ENCODE data around the gene IRF5. TPM values are rescaled to one million over a fixed set of nuclear protein-coding genes. Genes with fewer than 3 reads are reported as not detected.

The IRF5 gene
- total RNA-seq, 1 donor from 2014 or later = 29.4 TPM

DNA sequence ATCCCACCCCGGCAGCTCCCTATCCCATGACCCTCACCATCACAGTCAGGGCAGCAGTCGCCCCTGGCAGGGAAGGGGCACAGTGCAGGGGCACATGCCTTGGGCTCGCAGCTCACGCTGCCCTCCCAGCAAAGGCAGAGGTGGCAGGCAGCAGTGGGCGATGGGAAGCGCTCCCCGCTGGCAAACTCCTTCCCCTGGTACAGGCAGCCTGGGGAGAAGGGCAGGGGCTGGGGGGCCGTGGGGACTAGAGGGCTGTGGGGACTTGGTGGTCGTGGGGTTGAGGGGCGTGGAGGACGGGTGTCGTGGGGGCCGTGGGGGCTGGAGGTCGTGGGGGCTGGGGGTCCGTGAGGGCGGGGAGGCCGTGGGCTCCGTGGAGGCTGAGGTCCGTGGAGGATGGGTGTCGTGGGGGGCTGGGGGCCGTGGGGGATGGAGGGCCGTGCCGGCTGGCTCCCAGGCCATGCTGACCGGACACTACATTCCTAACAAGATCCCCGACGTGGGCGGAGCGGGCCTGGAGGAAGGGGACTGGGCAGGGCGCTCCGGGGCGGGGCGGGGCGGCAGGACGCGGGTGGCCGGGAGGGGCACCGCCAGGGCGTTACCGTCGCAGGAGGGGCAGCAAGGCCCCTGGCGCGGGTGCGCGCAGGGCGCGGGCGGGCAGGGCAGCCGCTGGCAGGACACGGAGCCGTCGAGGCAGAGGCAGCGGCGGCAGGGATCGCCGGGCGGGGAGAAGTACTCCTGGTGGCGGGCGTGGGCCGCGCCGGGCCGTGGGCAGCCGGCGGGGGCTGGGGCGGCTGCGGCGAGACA lies 47.2 kb upstream of the IRF5 start:
- DNase-seq (peak; percentile 75), ATAC-seq (peak; percentile 45)
- intact Hi-C loops (cut with DNase I) = loop anchor here (10.0 kb wide), 1 partner anchor 194 kb away; no protein-coding TSS in a partner anchor
- TF ChIP-seq, protein P1, sequence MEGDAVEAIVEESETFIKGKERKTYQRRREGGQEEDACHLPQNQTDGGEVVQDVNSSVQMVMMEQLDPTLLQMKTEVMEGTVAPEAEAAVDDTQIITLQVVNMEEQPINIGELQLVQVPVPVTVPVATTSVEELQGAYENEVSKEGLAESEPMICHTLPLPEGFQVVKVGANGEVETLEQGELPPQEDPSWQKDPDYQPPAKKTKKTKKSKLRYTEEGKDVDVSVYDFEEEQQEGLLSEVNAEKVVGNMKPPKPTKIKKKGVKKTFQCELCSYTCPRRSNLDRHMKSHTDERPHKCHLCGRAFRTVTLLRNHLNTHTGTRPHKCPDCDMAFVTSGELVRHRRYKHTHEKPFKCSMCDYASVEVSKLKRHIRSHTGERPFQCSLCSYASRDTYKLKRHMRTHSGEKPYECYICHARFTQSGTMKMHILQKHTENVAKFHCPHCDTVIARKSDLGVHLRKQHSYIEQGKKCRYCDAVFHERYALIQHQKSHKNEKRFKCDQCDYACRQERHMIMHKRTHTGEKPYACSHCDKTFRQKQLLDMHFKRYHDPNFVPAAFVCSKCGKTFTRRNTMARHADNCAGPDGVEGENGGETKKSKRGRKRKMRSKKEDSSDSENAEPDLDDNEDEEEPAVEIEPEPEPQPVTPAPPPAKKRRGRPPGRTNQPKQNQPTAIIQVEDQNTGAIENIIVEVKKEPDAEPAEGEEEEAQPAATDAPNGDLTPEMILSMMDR (IDR thresholded peaks at IDR 0.05) = no peak
- H3K27me3 ChIP-seq = peaks cover 14% of the 10 kb centered on the region
- no peak overlapping the region for H3K27ac ChIP-seq
- H3K36me3 ChIP-seq = no peaks in the 10 kb centered on the region
- no peaks in the 10 kb centered on the region for H3K4me1 ChIP-seq
- H3K4me3 ChIP-seq = peak overlapping the region; percentile 36
- no peaks in the 10 kb centered on the region for H3K9me3 ChIP-seq

DNA sequence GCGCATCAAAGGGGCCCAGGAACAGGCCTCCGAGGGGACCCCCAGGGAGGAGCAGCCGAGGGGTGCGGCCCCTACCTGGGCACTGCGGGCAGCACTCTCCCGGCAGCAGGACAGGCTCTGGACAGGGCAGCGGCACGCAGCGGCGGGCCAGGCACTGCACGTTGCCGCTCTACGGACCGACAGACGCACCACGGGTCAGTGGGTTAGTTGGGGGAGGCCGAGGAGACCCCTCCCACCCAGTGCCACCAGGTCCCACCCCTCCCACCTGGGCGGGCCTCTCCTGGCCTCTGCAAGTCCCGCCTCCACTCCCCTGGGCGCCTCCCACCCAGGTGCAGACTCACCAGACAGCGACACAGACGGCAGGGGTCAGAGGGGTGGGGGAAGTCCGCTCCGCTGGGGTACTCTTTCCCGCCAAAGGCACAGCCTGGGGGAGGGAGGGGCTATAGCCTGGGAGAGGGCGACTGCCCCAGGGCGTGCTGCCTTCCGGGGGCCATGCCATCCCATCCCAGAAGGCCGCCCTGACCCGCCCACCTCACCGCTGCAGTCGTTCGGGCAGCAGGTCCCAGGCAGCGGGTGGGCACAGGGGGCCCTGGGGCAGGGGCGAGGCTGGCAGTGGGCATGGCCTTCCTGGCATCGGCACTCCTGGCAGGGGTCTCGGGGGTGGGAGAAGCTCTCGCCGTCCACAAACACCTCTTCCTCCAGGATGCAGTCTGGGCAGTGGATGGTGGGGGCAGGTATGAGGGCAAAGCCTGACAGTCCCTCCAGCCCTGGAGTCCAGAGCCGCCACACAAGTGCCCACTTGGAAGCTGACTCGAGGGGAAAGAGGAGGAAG lies 46.4 kb upstream of the IRF5 start:
- DNase-seq (peak; percentile 62), ATAC-seq (peak; percentile 37)
- Histone ChIP-seq H3K27ac (no peak overlapping the region), H3K9me3 (no peaks in the 10 kb centered on the region), H3K27me3 (peaks cover 14% of the 10 kb centered on the region), H3K36me3 (no peaks in the 10 kb centered on the region), H3K4me3 (peak overlapping the region; percentile 36), H3K4me1 (no peaks in the 10 kb centered on the region)
- intact Hi-C loops (cut with DNase I) = loop anchor here (10.0 kb wide), 1 partner anchor 193 kb away; no protein-coding TSS in a partner anchor
- TF ChIP-seq, protein P1 (IDR thresholded peaks at IDR 0.05) = peak; percentile 7

DNA sequence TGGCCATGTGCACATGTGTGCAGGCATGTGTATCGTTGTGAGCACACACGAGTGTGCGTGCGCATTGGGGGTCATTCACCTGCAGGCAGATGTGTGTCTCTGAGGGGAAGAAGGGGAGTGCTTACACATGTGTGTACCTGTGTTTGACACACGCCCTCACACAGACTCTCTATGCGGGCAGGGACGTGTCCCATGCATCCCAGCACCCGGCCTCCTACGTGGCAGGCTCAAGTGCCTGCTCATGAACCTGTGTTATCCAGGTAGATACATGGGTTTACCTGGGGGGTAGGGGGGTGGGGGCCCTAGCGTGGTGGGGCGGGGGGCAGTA lies 45.8 kb upstream of the IRF5 start:
- Histone ChIP-seq H3K4me3 (no peak overlapping the region), H3K9me3 (no peaks in the 10 kb centered on the region), H3K36me3 (no peaks in the 10 kb centered on the region), H3K27ac (no peak overlapping the region), H3K27me3 (peaks cover 14% of the 10 kb centered on the region), H3K4me1 (no peaks in the 10 kb centered on the region)
- peak; percentile 35 for DNase-seq
- intact Hi-C loops (cut with DNase I) = loop anchor here (10.0 kb wide), 1 partner anchor 193 kb away; no protein-coding TSS in a partner anchor
- ATAC-seq = no peak
- TF ChIP-seq, protein P1 (IDR thresholded peaks at IDR 0.05) = no peak

DNA sequence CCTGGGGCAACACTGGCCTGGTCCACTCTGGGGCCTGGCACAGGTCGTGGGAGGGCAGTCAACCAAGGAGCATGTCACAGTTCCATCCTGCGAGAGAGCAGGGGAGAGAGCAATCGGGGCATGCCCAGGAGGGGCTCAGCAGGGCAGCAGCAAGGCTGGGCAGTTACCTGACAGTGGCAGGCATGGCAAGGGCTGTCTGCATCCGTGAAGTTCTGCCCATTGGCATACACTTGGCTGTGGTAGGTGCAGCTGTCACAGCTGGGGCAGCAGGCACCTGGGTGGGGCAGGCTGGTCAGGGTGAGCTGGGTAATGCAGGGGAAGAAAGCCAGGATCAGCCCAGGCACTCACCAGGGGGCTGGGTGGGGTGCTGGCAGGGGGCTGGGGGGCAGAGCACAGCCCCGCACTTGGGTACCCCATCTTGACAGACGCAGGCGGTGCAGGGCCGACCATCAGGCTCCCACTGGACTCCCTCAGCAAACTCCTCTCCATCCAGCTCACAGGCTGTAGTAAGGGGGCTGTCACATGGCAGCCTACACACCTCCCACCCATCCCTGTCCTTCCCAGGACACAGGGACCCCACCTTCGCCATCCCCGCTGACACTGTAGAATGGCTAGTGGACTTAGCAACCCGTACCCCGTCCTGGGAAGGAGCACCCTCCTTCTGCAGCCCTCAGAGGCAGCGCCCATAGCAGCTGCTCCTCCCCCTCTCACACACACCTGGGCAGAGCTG lies 45.0 kb upstream of the IRF5 start:
- intact Hi-C loops (cut with DNase I) = loop anchor here (10.0 kb wide), 1 partner anchor 192 kb away; no protein-coding TSS in a partner anchor
- H3K9me3 ChIP-seq = no peaks in the 10 kb centered on the region
- H3K27ac ChIP-seq = no peak overlapping the region
- no peaks in the 10 kb centered on the region for H3K36me3 ChIP-seq
- TF ChIP-seq, protein P1 (IDR thresholded peaks at IDR 0.05) = no peak
- no peak for ATAC-seq
- peaks cover 14% of the 10 kb centered on the region for H3K27me3 ChIP-seq
- H3K4me3 ChIP-seq = no peak overlapping the region
- DNase-seq = peak; percentile 62
- no peaks in the 10 kb centered on the region for H3K4me1 ChIP-seq

All from upper lobe of right lung (tissue), 1 donor.